Measurements from ENCODE around the gene PAIP2B. TPM values are rescaled to one million over a fixed set of nuclear protein-coding genes. Genes with fewer than 3 reads are reported as not detected.

Gene PAIP2B
- total RNA-seq, 1 experiment from 2014 or later: 5.9 TPM

DNA sequence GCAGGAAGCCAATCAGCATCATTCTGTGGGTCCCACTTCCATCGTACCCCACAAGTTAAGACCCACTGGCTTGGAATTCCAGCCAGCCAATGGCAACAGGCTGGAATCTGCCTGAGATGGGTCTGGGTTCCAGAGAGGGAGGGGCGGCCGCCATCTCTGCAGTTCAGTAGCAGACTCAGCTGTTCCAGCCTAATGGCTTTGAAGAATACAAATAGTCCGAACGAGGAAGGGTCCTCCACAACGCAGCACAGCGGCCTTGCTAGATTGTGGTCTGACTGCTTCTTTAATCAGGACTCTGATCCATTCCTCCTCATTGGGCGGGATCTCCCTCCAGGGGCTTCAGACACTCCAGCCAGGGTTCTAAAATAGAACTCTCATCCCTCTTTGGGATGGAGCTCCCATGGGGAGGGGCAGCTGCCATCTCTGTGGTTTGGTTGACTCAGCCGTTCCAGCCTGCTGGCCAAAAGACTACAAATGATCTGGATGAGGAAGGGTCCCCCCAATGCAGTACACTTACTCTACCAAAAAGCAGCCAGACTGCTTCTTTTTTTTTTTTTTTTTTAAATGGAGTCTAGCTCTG, 42.7 kb upstream of the PAIP2B start:
- H2AFZ ChIP-seq (ENCODE audit: low read depth, low read length, poor library complexity, severe bottlenecking): no peak overlapping the region
- no peak overlapping the region for H3K4me3 ChIP-seq (replicated peaks in 1 of 2; ENCODE audit: low read depth in 1 of 2, low read length in 2 of 2)
- H3K9me2 ChIP-seq (ENCODE audit: insufficient read depth): no peaks in the 10 kb centered on the region
- no peak overlapping the region for H3K9ac ChIP-seq (ENCODE audit: low read length)
- ChIA-PET POLR2A (no interaction called here), CTCF (no interaction called here), RAD21 (ENCODE audit: low non-redundant PET in 1 of 2, low total read pairs in 2 of 2, uncharacterized antibody in 2 of 2, unreplicated experiment in 2 of 2) (no interaction called here)
- H3K79me2 ChIP-seq (ENCODE audit: insufficient read depth, low read length): no peaks in the 10 kb centered on the region
- no peak overlapping the region for H3K4me2 ChIP-seq (ENCODE audit: low read length)
- no peaks in the 10 kb centered on the region for H3K27me3 ChIP-seq (ENCODE audit: insufficient read depth, low read length)
- no peak overlapping the region for H3K27ac ChIP-seq (ENCODE audit: low read depth, low read length)
- TF ChIP-seq YY1 (IDR thresholded peaks at IDR 0.05; ENCODE audit: extremely low read depth, insufficient replicate concordance, low read depth, low read length) (no peak), CBX3 (IDR thresholded peaks at IDR 0.05; ENCODE audit: low read depth) (no peak), ATF3 (IDR thresholded peaks at IDR 0.05) (no peak), REST (IDR thresholded peaks at IDR 0.05; ENCODE audit: low read depth) (no peak)
- no peaks in the 10 kb centered on the region for H3K4me1 ChIP-seq (ENCODE audit: control insufficient read depth in 1 of 2, insufficient read depth in 2 of 2, low read length in 2 of 2)
- intact Hi-C loops (cut with micrococcal nuclease): no loop called here
- ATAC-seq (no peak), DNase-seq (ENCODE audit: low read depth, low spot score) (no peak)
- H4K20me1 ChIP-seq (ENCODE audit: insufficient read depth): no peaks in the 10 kb centered on the region
- no TSS peak for BruUV-seq (replicated peaks)
- H3K36me3 ChIP-seq (ENCODE audit: control insufficient read depth in 1 of 2, insufficient read depth in 2 of 2, low read length in 2 of 2): no peaks in the 10 kb centered on the region
- no peaks in the 10 kb centered on the region for H3K9me3 ChIP-seq (ENCODE audit: control insufficient read depth in 1 of 2, insufficient read depth in 1 of 2, low read depth in 1 of 2, low read length in 2 of 2)

- DNase-seq (ENCODE audit: low read depth, low spot score): no peak
- POLR2A ChIA-PET: no interaction called here
- Histone ChIP-seq H4K20me1 (ENCODE audit: insufficient read depth) (no peaks in the 10 kb centered on the region), H3K36me3 (ENCODE audit: control insufficient read depth in 1 of 2, insufficient read depth in 2 of 2, low read length in 2 of 2) (no peaks in the 10 kb centered on the region), H2AFZ (ENCODE audit: low read depth, low read length, poor library complexity, severe bottlenecking) (no peak overlapping the region), H3K9me2 (ENCODE audit: insufficient read depth) (no peaks in the 10 kb centered on the region), H3K4me3 (replicated peaks in 1 of 2; ENCODE audit: low read depth in 1 of 2, low read length in 2 of 2) (no peak overlapping the region), H3K4me2 (ENCODE audit: low read length) (no peak overlapping the region), H3K4me1 (ENCODE audit: control insufficient read depth in 1 of 2, insufficient read depth in 2 of 2, low read length in 2 of 2) (no peaks in the 10 kb centered on the region), H3K9me3 (ENCODE audit: control insufficient read depth in 1 of 2, insufficient read depth in 1 of 2, low read depth in 1 of 2, low read length in 2 of 2) (no peaks in the 10 kb centered on the region), H3K27ac (ENCODE audit: low read depth, low read length) (no peak overlapping the region), H3K79me2 (ENCODE audit: insufficient read depth, low read length) (no peaks in the 10 kb centered on the region), H3K9ac (ENCODE audit: low read length) (no peak overlapping the region), H3K27me3 (ENCODE audit: insufficient read depth, low read length) (0 out of 2 replicates have a peak, but pooled peaks cover 3% of the 10 kb centered on the region)
- no TSS peak for BruUV-seq (replicated peaks)
- CTCF ChIA-PET: no interaction called here
- RAD21 ChIA-PET (ENCODE audit: low non-redundant PET in 1 of 2, low total read pairs in 2 of 2, uncharacterized antibody in 2 of 2, unreplicated experiment in 2 of 2): no interaction called here
- intact Hi-C loops (cut with micrococcal nuclease): no loop called here
- TF ChIP-seq FOSL1 (IDR thresholded peaks at IDR 0.05; ENCODE audit: low read depth): no peak
- ATAC-seq: no peak
These were observed 36.5 kb upstream of the PAIP2B start for GRCh38 chr2:71263386-71263785.
